HepG2 (cell line): Measurements from ENCODE around the gene CELF2. TPM values are rescaled to one million over a fixed set of nuclear protein-coding genes. Genes with fewer than 3 reads are reported as not detected.

Experiments
- ATAC-seq: fragments of 200-7000 bp; cut with Tn5 transposase; 3 replicates; pipeline ENCODE4 v1.9.1; 2020; ENCODE audit warnings: mild to moderate bottlenecking, moderate library complexity
- BruUV-seq: library from RNA; stranded (reverse); fragments of 400-500 nt; replicated peaks from 2 replicates; lab custom pipeline; 2021; lab: Mats Ljungman, UMichigan
- CTCF ChIA-PET: fragments of 300-600 bp; formaldehyde crosslinking; extraction: SDS; loops from one replicate; lab custom pipeline; 2021; ENCODE audit warnings: low total read pairs, inconsistent platforms, low intra/inter-chr PET ratio; lab: Yijun Ruan, JAX
- POLR2A ChIA-PET: fragments of 350-600 bp; sonication (Branson Sonifier 250); formaldehyde crosslinking; loops from one replicate; lab custom pipeline; 2020; ENCODE audit warnings: antibody characterized with exemption, inconsistent platforms; lab: Yijun Ruan, JAX
- DNase-seq: peaks from one replicate; pipeline ENCODE4 v3.0.0-alpha.2; 2015; ENCODE audit warnings: low spot score
- FAIRE-seq: peaks from 3 replicates; lab custom pipeline; 2011; peaks lifted over from hg19 to GRCh38; lab: Jason Lieb, UNC
- H2AFZ ChIP-seq: one replicate; pipeline ENCODE4 v1.6.1; 2011; ENCODE audit warnings: low read length, inconsistent platforms
- H3K27ac ChIP-seq: fragments of 300-600 bp; 3 replicates; pipeline ENCODE4 v1.8.0; 2011; ENCODE audit warnings: mixed run types, mild to moderate bottlenecking, mixed read lengths, low read length, inconsistent platforms; ENCODE audit not compliant: insufficient read depth; ENCODE audit errors: extremely low read length
- H3K27me3 ChIP-seq, 2 experiments: fragments of 200-600 bp in 1 of 2; 2 replicates in 1 of 2; 3 replicates in 1 of 2; pipeline versions ENCODE4 v1.6.0 to v1.8.0; 2011; ENCODE audit warnings: low read length in 2 of 2, mild to moderate bottlenecking in 2 of 2, moderate library complexity in 2 of 2, inconsistent platforms in 1 of 2; ENCODE audit not compliant: insufficient read depth in 2 of 2, control insufficient read depth in 1 of 2
- H3K36me3 ChIP-seq, 2 experiments: fragments of 200-600 bp in 1 of 2; replicated peaks in 1 of 2; 2 replicates in 1 of 2; 3 replicates in 1 of 2; pipeline versions ENCODE4 v1.5.1 to v1.8.0; 2011; ENCODE audit warnings: low read length in 2 of 2, inconsistent platforms in 1 of 2; ENCODE audit not compliant: insufficient read depth in 2 of 2, control insufficient read depth in 1 of 2
- H3K4me1 ChIP-seq: 2 replicates; pipeline ENCODE4 v1.5.1; 2012; ENCODE audit warnings: low read length, inconsistent platforms; ENCODE audit not compliant: insufficient read depth
- H3K4me2 ChIP-seq: 2 replicates; pipeline ENCODE4 v1.6.0; 2011; ENCODE audit warnings: low read depth, low read length, inconsistent platforms
- H3K4me3 ChIP-seq, 3 experiments: fragments of 200-600 bp in 1 of 3; sonication (generic), shearing (Covaris generic) in 1 of 3; replicated peaks in 1 of 3; 2 replicates each; pipeline ENCODE4 v1.5.1; 2011 to 2016; ENCODE audit warnings: low read length in 3 of 3, inconsistent platforms in 2 of 3, low read depth in 2 of 3, mild to moderate bottlenecking in 2 of 3, control low read depth in 1 of 3, mixed read lengths in 1 of 3; ENCODE audit not compliant: insufficient read depth in 1 of 3
- H3K79me2 ChIP-seq: one replicate; pipeline ENCODE4 v1.6.1; 2011; ENCODE audit warnings: low read length, inconsistent platforms; ENCODE audit not compliant: insufficient read depth
- H3K9ac ChIP-seq: 2 replicates; pipeline ENCODE4 v1.6.0; 2011; ENCODE audit warnings: mild to moderate bottlenecking, low read depth, low read length, inconsistent platforms; ENCODE audit not compliant: insufficient read depth
- H3K9me3 ChIP-seq: 2 replicates; pipeline ENCODE4 v1.5.1; 2012; ENCODE audit warnings: mild to moderate bottlenecking, low read length
- H4K20me1 ChIP-seq: 2 replicates; pipeline ENCODE4 v1.6.0; 2011; ENCODE audit warnings: inconsistent platforms, mild to moderate bottlenecking, low read length, moderate library complexity; ENCODE audit not compliant: insufficient read depth
- HDAC6 ChIP-seq: fragments of 200-600 bp; sonication (generic); IDR thresholded peaks from 2 replicates; pipeline ENCODE4 v1.7.0; 2017; ENCODE audit warnings: mild to moderate bottlenecking, antibody characterized with exemption, low read length, low read depth
- MED1 ChIP-seq: sonication (generic); formaldehyde crosslinking; IDR thresholded peaks from 2 replicates; pipeline ENCODE4 v1.4.0; 2020; ENCODE audit warnings: missing genetic modification reagents
- MXD4 ChIP-seq: IDR thresholded peaks from 2 replicates; pipeline ENCODE4 v1.6.1; 2016; ENCODE audit warnings: mild to moderate bottlenecking, missing biosample characterization, missing genetic modification reagents
- NFYC ChIP-seq: IDR thresholded peaks from 2 replicates; pipeline ENCODE4 v1.6.1; 2016; ENCODE audit warnings: missing genetic modification reagents, missing compliant biosample characterization
- RFX5 ChIP-seq: IDR thresholded peaks from 2 replicates; pipeline ENCODE4 v1.6.1; 2011; ENCODE audit warnings: low read depth, low read length, improper control_type of control experiment
- SMYD3 ChIP-seq: sonication (generic); formaldehyde crosslinking; IDR thresholded peaks from 2 replicates; pipeline ENCODE4 v1.8.1; 2023; ENCODE audit warnings: mild to moderate bottlenecking, missing genetic modification reagents
- SP4 ChIP-seq: sonication (generic); formaldehyde crosslinking; IDR thresholded peaks from 2 replicates; pipeline ENCODE4 v1.8.1; 2023; ENCODE audit warnings: mild to moderate bottlenecking, missing genetic modification reagents
- TGIF2 ChIP-seq: IDR thresholded peaks from 2 replicates; pipeline ENCODE4 v1.6.1; 2016; ENCODE audit warnings: control low read depth, missing compliant biosample characterization
- TOE1 ChIP-seq: sonication (generic); formaldehyde crosslinking; IDR thresholded peaks from 2 replicates; pipeline ENCODE4 v1.4.0; 2020; ENCODE audit warnings: mild to moderate bottlenecking, missing genetic modification reagents
- ZNF333 ChIP-seq: sonication (generic); formaldehyde crosslinking; IDR thresholded peaks from 2 replicates; pipeline ENCODE4 v1.4.0; 2020; ENCODE audit warnings: mild to moderate bottlenecking, missing genetic modification reagents, borderline replicate concordance
- WGBS: methylation state at CpG from one replicate; pipeline ENCODE4 v1.1.6; 2017; ENCODE audit warnings: low lambda C conversion rate; 5-methylcytosine and 5-hydroxymethylcytosine counted together
- in situ Hi-C: cut with HindIII; loops from 2 replicates; pipeline ENCODE4 v1.10.0; 2017; ENCODE audit warnings: low pct_unique_long_range_greater_than_20kb; ENCODE audit not compliant: extremely low pct_ligation_motif_present
- intact Hi-C: fragments of 100-400 bp; cut with micrococcal nuclease; formaldehyde crosslinking; loops from one replicate; pipeline ENCODE4 v1.10.0; 2022; ENCODE audit not compliant: unreplicated experiment
- polyA plus RNA-seq, 8 experiments: library from polyadenylated mRNA; depleted of rRNA in 3 of 8; stranded (reverse) in 7 of 8; unstranded in 1 of 8; fragments of >200 nt; fragmentation: Illumina TruSeq in 4 of 8; extraction: Trizol in 4 of 8; gene quantifications; 2 replicates each; pipeline versions ENCODE4 v1.2.1 to v1.2.3, GENCODE V29; 2011 to 2016; ENCODE audit warnings: low read depth in 4 of 8, missing spikeins in 1 of 8, mixed read lengths in 1 of 8; ENCODE audit not compliant: insufficient read depth in 1 of 8
- total RNA-seq, 5 experiments: library from RNA; depleted of rRNA; stranded (reverse); fragments of >200 nt; fragmentation: Illumina TruSeq; extraction: Trizol; gene quantifications; 2 replicates each; pipeline ENCODE4 v1.2.3, GENCODE V29; 2016; ENCODE audit warnings: low read depth in 1 of 5
- TF ChIP-seq, protein P1 (sequence below): sonication (generic); formaldehyde crosslinking; IDR thresholded peaks from 2 replicates; pipeline ENCODE4 v1.9.0; 2021; ENCODE audit warnings: mild to moderate bottlenecking, missing genetic modification reagents
- TF ChIP-seq, protein P2 (sequence below): sonication (generic); formaldehyde crosslinking; IDR thresholded peaks from 2 replicates; pipeline ENCODE4 v1.4.0; 2020; ENCODE audit warnings: mild to moderate bottlenecking, low read depth, missing genetic modification reagents

CELF2 gene
- total and polyA plus RNA-seq, 2 of the 13 experiments (the other 11 are each of a cell fraction or from before 2014, with no cell fraction given) = not detected

DNA sequence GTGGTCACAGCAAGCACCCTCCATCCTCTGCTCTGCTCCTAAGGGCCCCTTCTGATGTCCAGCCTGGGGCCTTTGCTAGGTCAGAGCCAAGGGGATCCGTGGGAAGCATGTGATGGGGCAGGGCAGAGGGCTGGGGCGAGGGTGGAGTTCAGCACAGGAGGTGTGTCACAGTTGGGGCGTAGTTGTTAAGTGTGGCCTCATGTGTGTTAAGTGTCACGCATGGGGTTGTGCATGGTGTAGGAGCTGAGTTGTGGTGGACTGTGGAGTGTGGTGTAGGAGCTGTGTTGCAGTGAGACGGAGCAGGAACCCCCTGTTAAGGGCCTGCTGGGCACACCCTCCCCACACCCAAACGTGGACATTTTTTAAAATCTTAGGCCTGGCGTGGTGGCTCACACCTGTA, 345.8 kb downstream of the CELF2 start:
- BruUV-seq = no TSS peak

DNA sequence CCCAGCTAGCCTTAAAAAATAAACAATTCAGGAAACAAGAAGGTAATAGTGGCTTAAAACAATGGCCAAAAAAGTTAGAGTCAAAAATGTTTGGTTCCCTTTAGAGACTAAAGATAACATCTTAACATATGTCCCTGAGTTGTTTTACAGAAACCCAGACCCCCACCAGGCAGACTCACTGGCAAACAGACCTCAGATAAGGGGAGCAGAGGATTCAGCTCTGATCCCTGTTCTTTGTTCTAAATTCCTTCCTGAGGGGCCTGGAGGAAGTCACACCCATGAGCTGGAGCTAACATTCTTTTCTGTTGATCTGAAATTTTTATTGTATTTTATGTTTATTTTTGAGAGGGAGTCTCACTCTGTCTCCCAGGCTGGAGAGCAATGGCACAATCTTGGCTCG, 346.6 kb downstream of the CELF2 start:
- Histone ChIP-seq H2AFZ (no peak overlapping the region), H3K27ac (no peak overlapping the region), H3K36me3 (no peaks in the 10 kb centered on the region), H3K4me1 (no peaks in the 10 kb centered on the region), H3K4me2 (no peak overlapping the region), H4K20me1 (no peaks in the 10 kb centered on the region), H3K4me3 (no peak overlapping the region), H3K9me3 (no peaks in the 10 kb centered on the region), H3K9ac (no peak overlapping the region), H3K27me3 (no peaks in the 10 kb centered on the region; a peak in 2 of 5 replicates), H3K79me2 (no peaks in the 10 kb centered on the region)
- in situ Hi-C loops = no loop called here
- BruUV-seq = no TSS peak
- ATAC-seq = no peak
- intact Hi-C loops = no loop called here
- DNase-seq = no peak
- CTCF ChIA-PET = no interaction called here
- FAIRE-seq = no peak
- WGBS = 10% methylated on average over 1 of the region's 1 CpG
- POLR2A ChIA-PET = no interaction called here
- TF ChIP-seq RFX5 (no peak), TGIF2 (CRISPR knock-in tag) (no peak), MED1 (no peak), TOE1 (CRISPR knock-in tag) (no peak), NFYC (CRISPR knock-in tag) (no peak), SMYD3 (no peak), SP4 (no peak), MXD4 (no peak), HDAC6 (no peak)
- TF ChIP-seq, protein P1, sequence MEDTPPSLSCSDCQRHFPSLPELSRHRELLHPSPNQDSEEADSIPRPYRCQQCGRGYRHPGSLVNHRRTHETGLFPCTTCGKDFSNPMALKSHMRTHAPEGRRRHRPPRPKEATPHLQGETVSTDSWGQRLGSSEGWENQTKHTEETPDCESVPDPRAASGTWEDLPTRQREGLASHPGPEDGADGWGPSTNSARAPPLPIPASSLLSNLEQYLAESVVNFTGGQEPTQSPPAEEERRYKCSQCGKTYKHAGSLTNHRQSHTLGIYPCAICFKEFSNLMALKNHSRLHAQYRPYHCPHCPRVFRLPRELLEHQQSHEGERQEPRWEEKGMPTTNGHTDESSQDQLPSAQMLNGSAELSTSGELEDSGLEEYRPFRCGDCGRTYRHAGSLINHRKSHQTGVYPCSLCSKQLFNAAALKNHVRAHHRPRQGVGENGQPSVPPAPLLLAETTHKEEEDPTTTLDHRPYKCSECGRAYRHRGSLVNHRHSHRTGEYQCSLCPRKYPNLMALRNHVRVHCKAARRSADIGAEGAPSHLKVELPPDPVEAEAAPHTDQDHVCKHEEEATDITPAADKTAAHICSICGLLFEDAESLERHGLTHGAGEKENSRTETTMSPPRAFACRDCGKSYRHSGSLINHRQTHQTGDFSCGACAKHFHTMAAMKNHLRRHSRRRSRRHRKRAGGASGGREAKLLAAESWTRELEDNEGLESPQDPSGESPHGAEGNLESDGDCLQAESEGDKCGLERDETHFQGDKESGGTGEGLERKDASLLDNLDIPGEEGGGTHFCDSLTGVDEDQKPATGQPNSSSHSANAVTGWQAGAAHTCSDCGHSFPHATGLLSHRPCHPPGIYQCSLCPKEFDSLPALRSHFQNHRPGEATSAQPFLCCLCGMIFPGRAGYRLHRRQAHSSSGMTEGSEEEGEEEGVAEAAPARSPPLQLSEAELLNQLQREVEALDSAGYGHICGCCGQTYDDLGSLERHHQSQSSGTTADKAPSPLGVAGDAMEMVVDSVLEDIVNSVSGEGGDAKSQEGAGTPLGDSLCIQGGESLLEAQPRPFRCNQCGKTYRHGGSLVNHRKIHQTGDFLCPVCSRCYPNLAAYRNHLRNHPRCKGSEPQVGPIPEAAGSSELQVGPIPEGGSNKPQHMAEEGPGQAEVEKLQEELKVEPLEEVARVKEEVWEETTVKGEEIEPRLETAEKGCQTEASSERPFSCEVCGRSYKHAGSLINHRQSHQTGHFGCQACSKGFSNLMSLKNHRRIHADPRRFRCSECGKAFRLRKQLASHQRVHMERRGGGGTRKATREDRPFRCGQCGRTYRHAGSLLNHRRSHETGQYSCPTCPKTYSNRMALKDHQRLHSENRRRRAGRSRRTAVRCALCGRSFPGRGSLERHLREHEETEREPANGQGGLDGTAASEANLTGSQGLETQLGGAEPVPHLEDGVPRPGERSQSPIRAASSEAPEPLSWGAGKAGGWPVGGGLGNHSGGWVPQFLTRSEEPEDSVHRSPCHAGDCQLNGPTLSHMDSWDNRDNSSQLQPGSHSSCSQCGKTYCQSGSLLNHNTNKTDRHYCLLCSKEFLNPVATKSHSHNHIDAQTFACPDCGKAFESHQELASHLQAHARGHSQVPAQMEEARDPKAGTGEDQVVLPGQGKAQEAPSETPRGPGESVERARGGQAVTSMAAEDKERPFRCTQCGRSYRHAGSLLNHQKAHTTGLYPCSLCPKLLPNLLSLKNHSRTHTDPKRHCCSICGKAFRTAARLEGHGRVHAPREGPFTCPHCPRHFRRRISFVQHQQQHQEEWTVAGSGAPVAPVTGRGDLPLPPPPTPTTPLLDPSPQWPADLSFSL (CRISPR knock-in tag) = no peak
- TF ChIP-seq, protein P2, sequence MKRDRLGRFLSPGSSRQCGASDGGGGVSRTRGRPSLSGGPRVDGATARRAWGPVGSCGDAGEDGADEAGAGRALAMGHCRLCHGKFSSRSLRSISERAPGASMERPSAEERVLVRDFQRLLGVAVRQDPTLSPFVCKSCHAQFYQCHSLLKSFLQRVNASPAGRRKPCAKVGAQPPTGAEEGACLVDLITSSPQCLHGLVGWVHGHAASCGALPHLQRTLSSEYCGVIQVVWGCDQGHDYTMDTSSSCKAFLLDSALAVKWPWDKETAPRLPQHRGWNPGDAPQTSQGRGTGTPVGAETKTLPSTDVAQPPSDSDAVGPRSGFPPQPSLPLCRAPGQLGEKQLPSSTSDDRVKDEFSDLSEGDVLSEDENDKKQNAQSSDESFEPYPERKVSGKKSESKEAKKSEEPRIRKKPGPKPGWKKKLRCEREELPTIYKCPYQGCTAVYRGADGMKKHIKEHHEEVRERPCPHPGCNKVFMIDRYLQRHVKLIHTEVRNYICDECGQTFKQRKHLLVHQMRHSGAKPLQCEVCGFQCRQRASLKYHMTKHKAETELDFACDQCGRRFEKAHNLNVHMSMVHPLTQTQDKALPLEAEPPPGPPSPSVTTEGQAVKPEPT (CRISPR knock-in tag) = no peak

More for the DNA sequence above, 345.8 kb downstream of the CELF2 start:
- Histone ChIP-seq H3K9me3 (no peaks in the 10 kb centered on the region), H3K4me1 (no peaks in the 10 kb centered on the region), H3K36me3 (no peaks in the 10 kb centered on the region), H3K27ac (no peak overlapping the region), H3K9ac (no peak overlapping the region), H4K20me1 (no peaks in the 10 kb centered on the region), H3K79me2 (no peaks in the 10 kb centered on the region), H2AFZ (no peak overlapping the region), H3K4me3 (no peak overlapping the region), H3K27me3 (no peaks in the 10 kb centered on the region; a peak in 2 of 5 replicates), H3K4me2 (no peak overlapping the region)
- DNase-seq = no peak
- ATAC-seq = no peak
- ChIA-PET POLR2A (no interaction called here), CTCF (no interaction called here)
- no peak for FAIRE-seq
- intact Hi-C loops (no loop called here), in situ Hi-C loops (no loop called here)
- WGBS = 38% methylated on average over 6 of the region's 7 CpGs
- TF ChIP-seq ZNF333 = no peak
